Tracheal epithelial cell (primary cell): ENCODE results near the gene STON2. TPM values are rescaled to one million over a fixed set of nuclear protein-coding genes. Genes with fewer than 3 reads are reported as not detected.

ENCODE experiments used
- total RNA-seq: library from RNA; depleted of rRNA; stranded (reverse); fragments of >200 nt; gene quantifications from 2 replicates; pipeline ENCODE4 v1.2.1, GENCODE V29; 2014

STON2 gene
- 86.3 and 89.4 TPM in 2 replicates for total RNA-seq

GRCh38 chr14:81400202-81400678 is at the start of gene STON2:
TSS of gene STON2 (minus strand) at chr14:81400324. CDS start at chr14:81398382, 1,942 bp downstream.

DNA sequence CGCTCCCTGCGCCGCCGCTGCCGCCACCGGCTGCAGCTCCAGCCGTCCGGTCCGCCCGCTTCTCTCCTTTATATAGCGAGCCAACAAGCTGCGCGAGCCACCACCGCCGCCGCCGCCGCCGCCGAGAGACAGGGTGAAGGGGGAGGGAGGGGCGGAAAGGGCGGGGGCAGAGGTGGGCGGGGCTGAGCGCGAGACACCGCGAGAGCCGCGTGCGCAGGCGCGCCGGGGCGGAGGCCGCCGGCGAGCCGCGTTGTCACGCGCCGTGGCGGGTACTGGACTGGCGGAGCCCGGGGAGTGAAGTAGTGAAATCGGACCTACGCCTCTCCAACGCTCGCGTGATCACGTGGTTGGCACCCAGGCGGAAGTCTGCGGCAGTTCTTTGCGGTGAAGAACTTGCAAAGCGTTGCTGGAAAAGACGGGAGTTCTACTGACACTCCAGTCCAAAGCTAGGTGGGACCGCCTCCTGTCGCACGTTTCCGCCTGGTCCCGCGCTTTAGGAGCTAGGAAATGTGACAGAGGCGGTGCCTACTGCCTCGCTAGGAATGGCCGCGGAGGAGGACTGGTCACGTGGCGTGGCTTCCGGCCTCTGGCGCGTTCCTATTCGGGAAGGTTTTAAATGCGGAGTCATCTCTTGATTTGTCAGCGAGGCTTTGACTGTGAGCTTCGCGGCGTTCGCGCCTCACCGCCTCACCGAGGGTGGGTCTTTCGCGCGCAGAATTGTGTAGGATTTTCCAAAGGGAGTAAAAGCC is 179.1 kb downstream of the STON2 start, which contains the start of gene GTF2A1:
Gene GTF2A1, minus strand, starts transcription at position 130 of the 749 bp plus-strand sequence. CDS start 441 bp downstream, outside the sequence.

Other genes starting within 250 kb of the STON2 start
- gene GTF2A1, start 179.4 kb downstream of the STON2 start, total RNA-seq, result 11.6 and 18.8 TPM in 2 replicates
- gene SEL1L, start 133.5 kb upstream of the STON2 start, total RNA-seq, result 76.9 and 83.1 TPM in 2 replicates